Smooth muscle cell (in vitro differentiated cells): Measurements from ENCODE around the gene TFPI2. TPM values are rescaled to one million over a fixed set of nuclear protein-coding genes. Genes with fewer than 3 reads are reported as not detected.

ENCODE experiments used
- DNase-seq: peaks from one replicate; lab custom pipeline; 2025; ENCODE audit not compliant: unreplicated experiment; lab: John Stamatoyannopoulos, UW
- H2AFZ ChIP-seq: fragments of 200-600 bp; sonication (generic); 2 replicates; pipeline ENCODE4 v1.6.0; 2016; ENCODE audit warnings: antibody characterized with exemption, low read depth, mild to moderate bottlenecking
- H3F3A ChIP-seq: fragments of 200-600 bp; sonication (generic); 2 replicates; pipeline ENCODE4 v1.6.0; 2017; ENCODE audit warnings: antibody characterized with exemption, low read depth
- H3K27ac ChIP-seq: fragments of 200-600 bp; sonication (generic); 2 replicates; pipeline ENCODE4 v1.5.1; 2016; ENCODE audit warnings: low read depth, mild to moderate bottlenecking
- H3K27me3 ChIP-seq: fragments of 200-600 bp; sonication (generic); 2 replicates; pipeline ENCODE4 v1.6.1; 2016; ENCODE audit warnings: low read depth, mild to moderate bottlenecking
- H3K36me3 ChIP-seq: fragments of 200-600 bp; sonication (generic); 2 replicates; pipeline ENCODE4 v1.5.1; 2016; ENCODE audit warnings: low read depth
- H3K4me1 ChIP-seq: fragments of 200-600 bp; sonication (generic); 2 replicates; pipeline ENCODE4 v1.5.1; 2016; ENCODE audit warnings: low read depth
- H3K4me2 ChIP-seq: fragments of 200-600 bp; sonication (generic); 2 replicates; pipeline ENCODE4 v1.6.0; 2016; ENCODE audit warnings: mild to moderate bottlenecking
- H3K4me3 ChIP-seq: fragments of 200-600 bp; sonication (generic); 2 replicates; pipeline ENCODE4 v1.5.1; 2016; ENCODE audit warnings: mild to moderate bottlenecking
- H3K79me2 ChIP-seq: fragments of 200-600 bp; sonication (generic); 2 replicates; pipeline ENCODE4 v1.6.0; 2016; ENCODE audit warnings: low read depth, mild to moderate bottlenecking
- H3K9ac ChIP-seq: fragments of 200-600 bp; sonication (generic); 2 replicates; pipeline ENCODE4 v1.6.0; 2016; ENCODE audit warnings: low read depth
- H3K9me3 ChIP-seq: fragments of 200-600 bp; sonication (generic); replicated peaks from 2 replicates; pipeline ENCODE4 v1.5.1; 2016; ENCODE audit warnings: low read depth
- H4K20me1 ChIP-seq: fragments of 200-600 bp; sonication (generic); 2 replicates; pipeline ENCODE4 v1.6.0; 2016; ENCODE audit warnings: low read depth
- CTCF ChIP-seq: fragments of 200-600 bp; sonication (generic); IDR thresholded peaks from 2 replicates; pipeline ENCODE4 v1.5.1; 2017; ENCODE audit warnings: borderline replicate concordance, mild to moderate bottlenecking, antibody characterized with exemption; ENCODE audit not compliant: insufficient read depth, poor library complexity, severe bottlenecking
- WGBS: methylation state at CpG from one replicate; pipeline ENCODE4 v1.1.7; 2016; ENCODE audit warnings: low lambda C conversion rate; 5-methylcytosine and 5-hydroxymethylcytosine counted together
- polyA plus RNA-seq: library from polyadenylated mRNA; unstranded; fragments of >200 nt; fragmentation: Nextera tagmentation; extraction: Ambion mirVana; gene quantifications from 2 replicates; pipeline ENCODE4 v1.2.1, GENCODE V29; 2016
- total RNA-seq: library from RNA; depleted of rRNA; stranded (reverse); fragments of >200 nt; gene quantifications from 2 replicates; pipeline ENCODE4 v1.2.3, GENCODE V29; 2014

Gene TFPI2, protein sequence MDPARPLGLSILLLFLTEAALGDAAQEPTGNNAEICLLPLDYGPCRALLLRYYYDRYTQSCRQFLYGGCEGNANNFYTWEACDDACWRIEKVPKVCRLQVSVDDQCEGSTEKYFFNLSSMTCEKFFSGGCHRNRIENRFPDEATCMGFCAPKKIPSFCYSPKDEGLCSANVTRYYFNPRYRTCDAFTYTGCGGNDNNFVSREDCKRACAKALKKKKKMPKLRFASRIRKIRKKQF
- total RNA-seq (139 TPM in 2 replicates), polyA plus RNA-seq (104 and 145 TPM in 2 replicates)

DNA sequence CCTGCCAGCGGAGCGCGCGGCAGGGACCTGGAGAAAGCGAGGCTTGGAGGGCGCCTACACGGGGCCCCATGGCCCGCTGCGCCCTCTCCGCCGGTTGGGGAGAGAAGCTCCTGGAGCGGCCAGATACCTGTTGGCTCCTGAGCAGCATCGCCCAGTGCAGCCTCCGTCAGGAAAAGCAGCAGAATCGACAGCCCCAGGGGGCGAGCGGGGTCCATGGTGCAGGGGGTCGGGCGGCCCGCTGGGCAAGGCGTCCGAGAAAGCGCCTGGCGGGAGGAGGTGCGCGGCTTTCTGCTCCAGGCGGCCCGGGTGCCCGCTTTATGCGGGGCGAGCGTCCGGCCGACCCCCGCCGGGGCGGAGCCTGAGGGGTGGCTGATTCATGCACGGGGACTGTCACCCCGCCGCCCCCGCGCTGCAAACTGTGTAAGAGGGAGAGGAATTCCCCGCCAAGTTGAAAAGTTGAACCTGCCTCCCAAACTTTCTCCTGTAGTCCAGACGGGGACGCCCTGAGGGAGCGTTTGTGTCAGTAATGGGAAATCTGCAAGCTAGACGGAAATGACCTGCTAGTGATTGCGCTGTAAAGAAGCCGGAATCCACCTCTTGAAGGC, at the start of gene TFPI2:
TFPI2 (minus strand) TSS at position 290 of the 605 bp plus-strand sequence; CDS start at position 215, 75 bp downstream.
- Histone ChIP-seq H3K27ac (no peak within 1 kb of the TSS), H3K4me2 (peak within 1 kb of the TSS; percentile 98), H4K20me1 (no peaks in the 10 kb centered on the region), H3K27me3 (no peaks in the 10 kb centered on the region), H3K36me3 (no peaks in the 10 kb centered on the region), H3K9me3 (no peaks in the 10 kb centered on the region), H3F3A (peaks cover 5% of the 10 kb centered on the region), H3K4me3 (peak within 1 kb of the TSS; percentile 71), H3K4me1 (no peaks in the 10 kb centered on the region), H2AFZ (peak within 1 kb of the TSS; percentile 96), H3K79me2 (no peaks in the 10 kb centered on the region), H3K9ac (peak within 1 kb of the TSS; percentile 49)
- 1% methylated on average over 41 of the region's 49 CpGs for WGBS
- DNase-seq: peak; percentile 32
- TF ChIP-seq CTCF: no peak

GRCh38 chr7:93938293-93938692, 47.7 kb upstream of the TFPI2 start:
- Histone ChIP-seq H3K36me3 (no peaks in the 10 kb centered on the region), H3K4me3 (no peak overlapping the region), H2AFZ (no peak overlapping the region), H3K9me3 (no peaks in the 10 kb centered on the region), H4K20me1 (no peaks in the 10 kb centered on the region), H3K27me3 (peaks cover 8% of the 10 kb centered on the region), H3K79me2 (no peaks in the 10 kb centered on the region), H3K4me2 (no peak overlapping the region), H3K27ac (no peak overlapping the region), H3K9ac (no peak overlapping the region), H3K4me1 (no peaks in the 10 kb centered on the region), H3F3A (peaks cover 4% of the 10 kb centered on the region)
- no peak for DNase-seq
- TF ChIP-seq CTCF: no peak

- Histone ChIP-seq H4K20me1 (no peaks in the 10 kb centered on the region), H3K27me3 (peaks cover 8% of the 10 kb centered on the region), H3K4me1 (no peaks in the 10 kb centered on the region), H3F3A (peaks cover 4% of the 10 kb centered on the region), H3K79me2 (no peaks in the 10 kb centered on the region), H3K4me3 (no peak overlapping the region), H3K9me3 (no peaks in the 10 kb centered on the region), H3K27ac (no peak overlapping the region), H2AFZ (no peak overlapping the region), H3K4me2 (no peak overlapping the region), H3K36me3 (no peaks in the 10 kb centered on the region), H3K9ac (no peak overlapping the region)
- 88% methylated on average over 1 of the region's 1 CpG for WGBS
- no peak for TF ChIP-seq CTCF
- no peak for DNase-seq
Measured at GRCh38 chr7:93937818-93938217, 47.3 kb upstream of the TFPI2 start.

- Histone ChIP-seq H2AFZ (no peak overlapping the region), H3K4me1 (peaks cover 9% of the 10 kb centered on the region), H3K27me3 (peaks cover 8% of the 10 kb centered on the region), H3F3A (no peaks in the 10 kb centered on the region), H3K4me3 (no peak overlapping the region), H3K9ac (no peak overlapping the region), H3K4me2 (no peak overlapping the region), H3K9me3 (no peaks in the 10 kb centered on the region), H3K79me2 (no peaks in the 10 kb centered on the region), H3K27ac (no peak overlapping the region), H4K20me1 (no peaks in the 10 kb centered on the region), H3K36me3 (no peaks in the 10 kb centered on the region)
- WGBS: 80% methylated on average over 2 of the region's 2 CpGs
- no peak for TF ChIP-seq CTCF
- no peak for DNase-seq
Measured at GRCh38 chr7:93935102-93935501, 44.5 kb upstream of the TFPI2 start.
